ENCODE measurements around the gene FCHO1. TPM values are rescaled to one million over a fixed set of nuclear protein-coding genes. Genes with fewer than 3 reads are reported as not detected.

FCHO1 gene
- total RNA-seq, 1 experiment from 2014 or later = 1.1 TPM

DNA sequence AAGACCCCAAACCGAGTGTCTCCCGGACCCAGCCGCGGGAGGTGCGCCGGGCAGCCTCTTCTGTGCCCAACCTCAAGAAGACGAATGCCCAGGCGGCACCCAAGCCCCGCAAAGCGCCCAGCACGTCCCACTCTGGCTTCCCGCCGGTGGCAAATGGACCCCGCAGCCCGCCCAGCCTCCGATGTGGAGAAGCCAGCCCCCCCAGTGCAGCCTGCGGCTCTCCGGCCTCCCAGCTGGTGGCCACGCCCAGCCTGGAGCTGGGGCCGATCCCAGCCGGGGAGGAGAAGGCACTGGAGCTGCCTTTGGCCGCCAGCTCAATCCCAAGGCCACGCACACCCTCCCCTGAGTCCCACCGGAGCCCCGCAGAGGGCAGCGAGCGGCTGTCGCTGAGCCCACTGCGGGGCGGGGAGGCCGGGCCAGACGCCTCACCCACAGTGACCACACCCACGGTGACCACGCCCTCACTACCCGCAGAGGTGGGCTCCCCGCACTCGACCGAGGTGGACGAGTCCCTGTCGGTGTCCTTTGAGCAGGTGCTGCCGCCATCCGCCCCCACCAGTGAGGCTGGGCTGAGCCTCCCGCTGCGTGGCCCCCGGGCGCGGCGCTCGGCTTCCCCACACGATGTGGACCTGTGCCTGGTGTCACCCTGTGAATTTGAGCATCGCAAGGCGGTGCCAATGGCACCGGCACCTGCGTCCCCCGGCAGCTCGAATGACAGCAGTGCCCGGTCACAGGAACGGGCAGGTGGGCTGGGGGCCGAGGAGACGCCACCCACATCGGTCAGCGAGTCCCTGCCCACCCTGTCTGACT lies 24.1 kb upstream of the FCHO1 start:
- TF ChIP-seq, protein P1, sequence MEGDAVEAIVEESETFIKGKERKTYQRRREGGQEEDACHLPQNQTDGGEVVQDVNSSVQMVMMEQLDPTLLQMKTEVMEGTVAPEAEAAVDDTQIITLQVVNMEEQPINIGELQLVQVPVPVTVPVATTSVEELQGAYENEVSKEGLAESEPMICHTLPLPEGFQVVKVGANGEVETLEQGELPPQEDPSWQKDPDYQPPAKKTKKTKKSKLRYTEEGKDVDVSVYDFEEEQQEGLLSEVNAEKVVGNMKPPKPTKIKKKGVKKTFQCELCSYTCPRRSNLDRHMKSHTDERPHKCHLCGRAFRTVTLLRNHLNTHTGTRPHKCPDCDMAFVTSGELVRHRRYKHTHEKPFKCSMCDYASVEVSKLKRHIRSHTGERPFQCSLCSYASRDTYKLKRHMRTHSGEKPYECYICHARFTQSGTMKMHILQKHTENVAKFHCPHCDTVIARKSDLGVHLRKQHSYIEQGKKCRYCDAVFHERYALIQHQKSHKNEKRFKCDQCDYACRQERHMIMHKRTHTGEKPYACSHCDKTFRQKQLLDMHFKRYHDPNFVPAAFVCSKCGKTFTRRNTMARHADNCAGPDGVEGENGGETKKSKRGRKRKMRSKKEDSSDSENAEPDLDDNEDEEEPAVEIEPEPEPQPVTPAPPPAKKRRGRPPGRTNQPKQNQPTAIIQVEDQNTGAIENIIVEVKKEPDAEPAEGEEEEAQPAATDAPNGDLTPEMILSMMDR (IDR thresholded peaks at IDR 0.05) = no peak
- TF ChIP-seq, protein P2, sequence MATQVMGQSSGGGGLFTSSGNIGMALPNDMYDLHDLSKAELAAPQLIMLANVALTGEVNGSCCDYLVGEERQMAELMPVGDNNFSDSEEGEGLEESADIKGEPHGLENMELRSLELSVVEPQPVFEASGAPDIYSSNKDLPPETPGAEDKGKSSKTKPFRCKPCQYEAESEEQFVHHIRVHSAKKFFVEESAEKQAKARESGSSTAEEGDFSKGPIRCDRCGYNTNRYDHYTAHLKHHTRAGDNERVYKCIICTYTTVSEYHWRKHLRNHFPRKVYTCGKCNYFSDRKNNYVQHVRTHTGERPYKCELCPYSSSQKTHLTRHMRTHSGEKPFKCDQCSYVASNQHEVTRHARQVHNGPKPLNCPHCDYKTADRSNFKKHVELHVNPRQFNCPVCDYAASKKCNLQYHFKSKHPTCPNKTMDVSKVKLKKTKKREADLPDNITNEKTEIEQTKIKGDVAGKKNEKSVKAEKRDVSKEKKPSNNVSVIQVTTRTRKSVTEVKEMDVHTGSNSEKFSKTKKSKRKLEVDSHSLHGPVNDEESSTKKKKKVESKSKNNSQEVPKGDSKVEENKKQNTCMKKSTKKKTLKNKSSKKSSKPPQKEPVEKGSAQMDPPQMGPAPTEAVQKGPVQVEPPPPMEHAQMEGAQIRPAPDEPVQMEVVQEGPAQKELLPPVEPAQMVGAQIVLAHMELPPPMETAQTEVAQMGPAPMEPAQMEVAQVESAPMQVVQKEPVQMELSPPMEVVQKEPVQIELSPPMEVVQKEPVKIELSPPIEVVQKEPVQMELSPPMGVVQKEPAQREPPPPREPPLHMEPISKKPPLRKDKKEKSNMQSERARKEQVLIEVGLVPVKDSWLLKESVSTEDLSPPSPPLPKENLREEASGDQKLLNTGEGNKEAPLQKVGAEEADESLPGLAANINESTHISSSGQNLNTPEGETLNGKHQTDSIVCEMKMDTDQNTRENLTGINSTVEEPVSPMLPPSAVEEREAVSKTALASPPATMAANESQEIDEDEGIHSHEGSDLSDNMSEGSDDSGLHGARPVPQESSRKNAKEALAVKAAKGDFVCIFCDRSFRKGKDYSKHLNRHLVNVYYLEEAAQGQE (IDR thresholded peaks at IDR 0.05; ENCODE audit: insufficient read depth in 1 of 2, low read depth in 2 of 2, low read length in 1 of 2) = no peak
- TF ChIP-seq POLR2AphosphoS5 (IDR thresholded peaks at IDR 0.05; ENCODE audit: low read depth, low read length) (no peak), TCF7L2 (IDR thresholded peaks at IDR 0.05; ENCODE audit: low read depth, low read length) (no peak), SIN3A (IDR thresholded peaks at IDR 0.05; ENCODE audit: borderline replicate concordance, insufficient read depth, low read depth, low read length) (no peak)
- Histone ChIP-seq H3K27me3 (ENCODE audit: control insufficient read depth, insufficient read depth, low read length) (no peaks in the 10 kb centered on the region), H3K4me3 (ENCODE audit: low read depth in 2 of 2, low read length in 2 of 2) (no peak overlapping the region), H3K4me1 (ENCODE audit: control insufficient read depth, insufficient read depth, low read length) (no peaks in the 10 kb centered on the region), H3K36me3 (ENCODE audit: control insufficient read depth, insufficient read depth, low read length) (no peaks in the 10 kb centered on the region; the same call in 1 of the 2 replicates), H3K9me3 (ENCODE audit: control insufficient read depth, insufficient read depth, low read depth, low read length) (no peaks in the 10 kb centered on the region), H3K27ac (ENCODE audit: low read length) (no peak overlapping the region)
- no TSS peak for BruUV-seq (replicated peaks)
- intact Hi-C loops (cut with micrococcal nuclease; ENCODE audit: unreplicated experiment) (no loop called here), in situ Hi-C loops (cut with HindIII; ENCODE audit: low pct_unique_long_range_greater_than_20kb, low sequenced_read_pairs) (no loop called here)
- ChIA-PET CTCF (no interaction called here), POLR2A (no interaction called here)
- no peak for ATAC-seq
- no peak for DNase-seq (ENCODE audit: low read depth, low spot score)

DNA sequence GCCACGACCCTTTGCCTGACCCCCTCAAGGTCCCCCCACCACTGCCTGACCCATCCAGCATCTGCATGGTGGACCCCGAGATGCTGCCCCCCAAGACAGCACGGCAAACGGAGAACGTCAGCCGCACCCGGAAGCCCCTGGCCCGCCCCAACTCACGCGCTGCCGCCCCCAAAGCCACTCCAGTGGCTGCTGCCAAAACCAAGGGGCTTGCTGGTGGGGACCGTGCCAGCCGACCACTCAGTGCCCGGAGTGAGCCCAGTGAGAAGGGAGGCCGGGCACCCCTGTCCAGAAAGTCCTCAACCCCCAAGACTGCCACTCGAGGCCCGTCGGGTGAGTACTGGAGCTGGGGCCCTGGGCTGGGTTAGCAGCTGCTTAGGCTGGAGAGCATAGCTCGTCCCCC lies 23.4 kb upstream of the FCHO1 start:
- no peaks in the 10 kb centered on the region for H3K9me3 ChIP-seq (ENCODE audit: control insufficient read depth, insufficient read depth, low read depth, low read length)
- H3K4me3 ChIP-seq (ENCODE audit: low read depth in 2 of 2, low read length in 2 of 2) = no peak overlapping the region
- CTCF ChIA-PET = no interaction called here
- no peaks in the 10 kb centered on the region; the same call in 1 of the 2 replicates for H3K36me3 ChIP-seq (ENCODE audit: control insufficient read depth, insufficient read depth, low read length)
- no peaks in the 10 kb centered on the region for H3K27me3 ChIP-seq (ENCODE audit: control insufficient read depth, insufficient read depth, low read length)
- DNase-seq (ENCODE audit: low read depth, low spot score) = no peak
- no peak for TF ChIP-seq SIN3A (IDR thresholded peaks at IDR 0.05; ENCODE audit: borderline replicate concordance, insufficient read depth, low read depth, low read length)
- in situ Hi-C loops (cut with HindIII; ENCODE audit: low pct_unique_long_range_greater_than_20kb, low sequenced_read_pairs) = no loop called here
- H3K27ac ChIP-seq (ENCODE audit: low read length) = no peak overlapping the region
- BruUV-seq (replicated peaks) = no TSS peak
- intact Hi-C loops (cut with micrococcal nuclease; ENCODE audit: unreplicated experiment) = no loop called here
- POLR2A ChIA-PET = no interaction called here
- no peaks in the 10 kb centered on the region for H3K4me1 ChIP-seq (ENCODE audit: control insufficient read depth, insufficient read depth, low read length)
- ATAC-seq = no peak

DNA sequence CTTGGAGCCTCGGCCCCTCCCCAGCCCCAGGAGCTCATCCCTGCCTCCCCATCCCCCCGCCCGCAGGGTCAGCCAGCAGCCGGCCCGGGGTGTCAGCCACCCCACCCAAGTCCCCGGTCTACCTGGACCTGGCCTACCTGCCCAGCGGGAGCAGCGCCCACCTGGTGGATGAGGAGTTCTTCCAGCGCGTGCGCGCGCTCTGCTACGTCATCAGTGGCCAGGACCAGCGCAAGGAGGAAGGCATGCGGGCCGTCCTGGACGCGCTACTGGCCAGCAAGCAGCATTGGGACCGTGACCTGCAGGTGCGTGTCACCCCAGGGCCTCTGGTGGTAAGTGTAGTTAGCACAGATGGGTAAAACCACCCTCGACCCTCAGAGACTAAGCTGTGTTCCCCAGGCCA lies 18.1 kb upstream of the FCHO1 start:
- Histone ChIP-seq H3K27me3 (ENCODE audit: control insufficient read depth, insufficient read depth, low read length) (no peaks in the 10 kb centered on the region), H3K4me1 (ENCODE audit: control insufficient read depth, insufficient read depth, low read length) (no peaks in the 10 kb centered on the region), H3K9me3 (ENCODE audit: control insufficient read depth, insufficient read depth, low read depth, low read length) (no peaks in the 10 kb centered on the region), H3K36me3 (ENCODE audit: control insufficient read depth, insufficient read depth, low read length) (no peaks in the 10 kb centered on the region; the same call in 1 of the 2 replicates), H3K27ac (ENCODE audit: low read length) (no peak overlapping the region), H3K4me3 (ENCODE audit: low read depth in 2 of 2, low read length in 2 of 2) (no peak overlapping the region)
- intact Hi-C loops (cut with micrococcal nuclease; ENCODE audit: unreplicated experiment) = no loop called here
- no peak for ATAC-seq
- ChIA-PET CTCF (no interaction called here), POLR2A (no interaction called here)
- BruUV-seq (replicated peaks) = no TSS peak
- DNase-seq (ENCODE audit: low read depth, low spot score) = no peak
- TF ChIP-seq POLR2AphosphoS5 (IDR thresholded peaks at IDR 0.05; ENCODE audit: low read depth, low read length) = no peak
- TF ChIP-seq TCF7L2 (IDR thresholded peaks at IDR 0.05; ENCODE audit: low read depth, low read length) = no peak
- TF ChIP-seq, protein P2 (IDR thresholded peaks at IDR 0.05; ENCODE audit: insufficient read depth in 1 of 2, low read depth in 2 of 2, low read length in 1 of 2) = no peak
- TF ChIP-seq, protein P1 (IDR thresholded peaks at IDR 0.05) = no peak
- no peak for TF ChIP-seq SIN3A (IDR thresholded peaks at IDR 0.05; ENCODE audit: borderline replicate concordance, insufficient read depth, low read depth, low read length)
- in situ Hi-C loops (cut with HindIII; ENCODE audit: low pct_unique_long_range_greater_than_20kb, low sequenced_read_pairs) = no loop called here

Data from Panc1 (cell line).